Measurements from ENCODE around the gene TMTC4. TPM values are rescaled to one million over a fixed set of nuclear protein-coding genes. Genes with fewer than 3 reads are reported as not detected.

The TMTC4 gene
- total and polyA plus RNA-seq, 2 of the 4 experiments (the other 2 are of a cell fraction) = 8.4 to 14.3 TPM

- no peak overlapping the region for H3K18ac ChIP-seq (ENCODE audit: low read depth, low read length)
- dilution Hi-C loops (cut with HindIII; ENCODE audit: low sequenced_read_pairs, unreplicated experiment) (no loop called here), in situ Hi-C loops (cut with MboI; ENCODE audit: low sequenced_read_pairs) (no loop called here), intact Hi-C loops (cut with micrococcal nuclease) (no loop called here)
- DNase-seq (no peak), ATAC-seq (ENCODE audit: low read depth) (no peak)
- POLR2A ChIA-PET (ENCODE audit: unreplicated experiment) = no interaction called here
- H2AFZ ChIP-seq (replicated peaks; ENCODE audit: low read length, poor library complexity) = no peak overlapping the region
- H3K79me1 ChIP-seq (ENCODE audit: low read depth in 1 of 2, low read length in 2 of 2) = peaks cover 6 to 17% of the 10 kb centered on the region in 2 experiments
- peaks cover 4% of the 10 kb centered on the region; the same call in 1 of the 2 replicates for H4K20me1 ChIP-seq (ENCODE audit: insufficient read depth, low read length)
- BruUV-seq (replicated peaks) = no TSS peak
- H3K56ac ChIP-seq (ENCODE audit: extremely low read depth, insufficient read depth, low read length) = no peak overlapping the region
- H3K4me3 ChIP-seq (ENCODE audit: insufficient read depth, low read depth, low read length) = no peak overlapping the region
- no peak overlapping the region for H2AK5ac ChIP-seq (ENCODE audit: low read depth, low read length)
- no peak overlapping the region for H3K23ac ChIP-seq (ENCODE audit: low read depth, low read length)
- no peak overlapping the region for H3K4me2 ChIP-seq (ENCODE audit: low read depth, low read length)
- no peak overlapping the region for H3K9ac ChIP-seq (ENCODE audit: low read depth, low read length)
- no peaks in the 10 kb centered on the region; the same call in 1 of the 2 replicates for H3K27me3 ChIP-seq (ENCODE audit: control insufficient read depth, insufficient read depth, low read length)
- no peak overlapping the region for H3K14ac ChIP-seq (replicated peaks; ENCODE audit: low read depth, low read length)
- no peak overlapping the region for H3K27ac ChIP-seq (ENCODE audit: insufficient read depth, low read length)
- H3K36me3 ChIP-seq (ENCODE audit: control insufficient read depth, insufficient read depth, low read length) = peaks cover 13% of the 10 kb centered on the region
- H3K9me1 ChIP-seq (ENCODE audit: insufficient read depth, low read length) = peaks cover 4% of the 10 kb centered on the region; the same call in 1 of the 2 replicates
- H4K5ac ChIP-seq (ENCODE audit: low read depth, low read length) = no peak overlapping the region
- no peak overlapping the region for H2BK15ac ChIP-seq (ENCODE audit: low read depth, low read length)
- H2BK20ac ChIP-seq (ENCODE audit: low read depth, low read length) = no peak overlapping the region
- WGBS, 2 experiments (ENCODE audit: extremely low coverage in 2 of 2, insufficient read length in 1 of 2) = 100% methylated on average over 1 of the region's 11 CpGs; no CpG with 5 or more reads in 1 of the 2 experiments
- H3K4me1 ChIP-seq (ENCODE audit: control insufficient read depth, insufficient read depth, low read length) = peaks cover 12% of the 10 kb centered on the region; the same call in 1 of the 2 replicates
- TF ChIP-seq NFE2L2 (IDR thresholded peaks at IDR 0.05; ENCODE audit: low read depth, low read length) (no peak), CTCF (conservative IDR thresholded peaks at IDR 0.05; ENCODE audit: low read depth, low read length) (no peak), MAZ (IDR thresholded peaks at IDR 0.05; ENCODE audit: borderline replicate concordance, low read depth, low read length) (no peak), CEBPB (IDR thresholded peaks at IDR 0.05; ENCODE audit: low read depth, low read length) (no peak), RCOR1 (IDR thresholded peaks at IDR 0.05; ENCODE audit: insufficient replicate concordance, low read length) (no peak), CHD1 (IDR thresholded peaks at IDR 0.05; ENCODE audit: low read depth, low read length) (no peak)
- H2BK5ac ChIP-seq (ENCODE audit: low read depth, low read length, poor library complexity, severe bottlenecking) = no peak overlapping the region
- H2AK9ac ChIP-seq (replicated peaks; ENCODE audit: low read depth, low read length, poor library complexity) = no peak overlapping the region
- no peaks in the 10 kb centered on the region for H3K9me3 ChIP-seq (ENCODE audit: control insufficient read depth, insufficient read depth, low read length)
- H4K8ac ChIP-seq (ENCODE audit: low read depth in 2 of 2, low read length in 2 of 2) = no peak overlapping the region
- no peak overlapping the region for H4K91ac ChIP-seq (ENCODE audit: insufficient read depth, low read depth, low read length)
- CTCF ChIA-PET = no interaction called here
- H3K4ac ChIP-seq (ENCODE audit: low read depth, low read length) = no peak overlapping the region
- no peak overlapping the region for H2BK120ac ChIP-seq (ENCODE audit: low read depth, low read length)
These were observed 3.0 kb downstream of the TMTC4 start for GRCh38 chr13:100671389-100672182.

Measured in IMR-90 (cell line).